SK-N-SH treated with all-trans-retinoic acid at 6 μM for 48 hours (cell line): Measurements from ENCODE around the gene OSBPL3.

Experiments used
- ARNTL ChIP-seq: fragments of 450-650 bp; formaldehyde crosslinking; IDR thresholded peaks from 2 replicates; pipeline ENCODE4 v1.5.0; 2020; ENCODE audit warnings: low read depth, mild to moderate bottlenecking, moderate library complexity, borderline replicate concordance
- CREB5 ChIP-seq: fragments of 250-450 bp; sonication (Bioruptor Pico); IDR thresholded peaks from 2 replicates; pipeline ENCODE4 v1.5.1; 2020; ENCODE audit warnings: low read depth, mild to moderate bottlenecking, moderate library complexity
- CSRNP3 ChIP-seq: fragments of 250-450 bp; sonication (Bioruptor Pico); IDR thresholded peaks from 2 replicates; pipeline ENCODE4 v1.5.1; 2021; ENCODE audit warnings: mild to moderate bottlenecking, moderate library complexity
- ESRRG ChIP-seq: fragments of 250-450 bp; sonication (Bioruptor Pico); IDR thresholded peaks from 2 replicates; pipeline ENCODE4 v1.6.1; 2021; ENCODE audit warnings: mild to moderate bottlenecking
- GLIS3 ChIP-seq: fragments of 250-450 bp; sonication (Bioruptor Pico); IDR thresholded peaks from 2 replicates; pipeline ENCODE4 v1.5.0; 2020; ENCODE audit warnings: mild to moderate bottlenecking, moderate library complexity
- PATZ1 ChIP-seq: fragments of 250-450 bp; sonication (Bioruptor Pico); IDR thresholded peaks from 2 replicates; pipeline ENCODE4 v1.8.0; 2020; ENCODE audit warnings: mild to moderate bottlenecking, moderate library complexity, borderline replicate concordance
- PPARA ChIP-seq: fragments of 250-450 bp; sonication (Bioruptor Pico); IDR thresholded peaks from 2 replicates; pipeline ENCODE4 v1.5.0; 2020; ENCODE audit warnings: mild to moderate bottlenecking, borderline replicate concordance
- SNAI2 ChIP-seq: fragments of 250-450 bp; sonication (Bioruptor Pico); IDR thresholded peaks from 2 replicates; pipeline ENCODE4 v1.5.0; 2020; ENCODE audit warnings: mild to moderate bottlenecking, moderate library complexity
- ZFP3 ChIP-seq: fragments of 250-450 bp; sonication (Bioruptor Pico); IDR thresholded peaks from 2 replicates; pipeline ENCODE4 v1.5.0; 2020; ENCODE audit warnings: mild to moderate bottlenecking, moderate library complexity
- ZFP30 ChIP-seq: fragments of 450-650 bp; formaldehyde crosslinking; IDR thresholded peaks from 2 replicates; pipeline ENCODE4 v1.5.0; 2022; ENCODE audit warnings: mild to moderate bottlenecking, moderate library complexity
- ZNF70 ChIP-seq: fragments of 450-650 bp; formaldehyde crosslinking; IDR thresholded peaks from 2 replicates; pipeline ENCODE4 v1.5.0; 2020; ENCODE audit warnings: mild to moderate bottlenecking, moderate library complexity

- TF ChIP-seq ARNTL (CRISPR knock-in tag) (no peak), CREB5 (no peak), ZFP30 (no peak), ZFP3 (CRISPR knock-in tag) (no peak), PPARA (CRISPR knock-in tag) (no peak), GLIS3 (CRISPR knock-in tag) (no peak), CSRNP3 (CRISPR knock-in tag) (no peak), ZNF70 (no peak), SNAI2 (CRISPR knock-in tag) (no peak), ESRRG (CRISPR knock-in tag) (no peak), PATZ1 (CRISPR knock-in tag) (no peak)
Measured at GRCh38 chr7:24783698-24784097, 196.3 kb downstream of the OSBPL3 start.
